GM20000 (cell line): Measurements from ENCODE around the gene CAPN1.
"Not testable (repeated sequence)": the region's sequence is repeated elsewhere in the genome, so short reads cannot be mapped to it uniquely, and the experiment has no call there.

Source experiments
- DNase-seq: peaks from one replicate; pipeline ENCODE4 v3.0.0; 2012; ENCODE audit warnings: low spot score
- CTCF ChIP-seq: IDR thresholded peaks from 2 replicates; pipeline ENCODE4 v1.5.1; 2012; ENCODE audit warnings: mild to moderate bottlenecking, control low read depth; ENCODE audit errors: extremely low read depth, missing control alignments

The CAPN1 gene

GRCh38 chr11:65172600-65172999 lies 9.1 kb upstream of the CAPN1 start:
- TF ChIP-seq CTCF: no peak
- no peak for DNase-seq

GRCh38 chr11:65174571-65175010 lies 7.1 kb upstream of the CAPN1 start:
- DNase-seq: not testable (repeated sequence)

GRCh38 chr11:65180877-65181568 lies 705 bp upstream of the CAPN1 start:
- peak; percentile 63 for TF ChIP-seq CTCF
- peak; percentile 84 for DNase-seq

- DNase-seq: peak; percentile 54
- no peak for TF ChIP-seq CTCF
These were observed 786 bp downstream of the CAPN1 start for GRCh38 chr11:65182258-65183170.

- DNase-seq: no peak
- TF ChIP-seq CTCF: no peak
These were observed 1.6 kb downstream of the CAPN1 start for GRCh38 chr11:65183201-65183891.

- DNase-seq: no peak
- no peak for TF ChIP-seq CTCF
These were observed 2.4 kb downstream of the CAPN1 start for GRCh38 chr11:65184146-65184545.

- no peak for DNase-seq
- TF ChIP-seq CTCF: no peak
These were observed 3.4 kb downstream of the CAPN1 start for GRCh38 chr11:65185171-65185570.
